ENCODE results near the gene VANGL1.

Gene VANGL1

DNA sequence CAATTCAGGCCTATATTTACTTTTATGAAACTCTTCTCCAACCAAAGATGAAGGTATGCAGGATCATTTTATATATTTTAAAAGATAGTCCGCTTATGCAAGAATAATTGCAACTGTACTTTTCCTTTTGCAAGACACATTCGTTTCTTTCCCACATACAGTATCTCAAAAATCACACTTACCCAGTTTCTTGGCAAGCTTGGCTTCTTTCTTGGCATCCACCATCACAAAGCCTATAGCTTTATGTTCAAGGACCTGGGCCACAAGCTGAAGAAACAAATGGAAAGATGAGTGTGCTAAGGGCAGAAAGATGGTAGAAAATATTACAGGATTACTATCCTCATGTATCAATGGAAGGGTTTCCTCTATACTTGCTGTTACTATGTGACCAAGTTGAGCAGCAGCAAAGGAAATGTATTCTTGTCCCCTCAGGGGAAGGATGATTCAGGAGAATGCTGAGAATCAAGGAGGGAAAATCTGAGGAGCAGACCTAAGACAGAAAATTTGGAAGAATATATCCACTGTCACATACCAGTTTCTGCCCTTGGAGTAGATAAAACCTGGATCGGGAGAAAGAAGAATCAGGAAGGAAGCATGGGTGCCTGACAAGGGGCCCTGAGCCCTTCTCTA, 103.0 kb downstream of the VANGL1 start:
- DNase-seq, result no peak

DNA sequence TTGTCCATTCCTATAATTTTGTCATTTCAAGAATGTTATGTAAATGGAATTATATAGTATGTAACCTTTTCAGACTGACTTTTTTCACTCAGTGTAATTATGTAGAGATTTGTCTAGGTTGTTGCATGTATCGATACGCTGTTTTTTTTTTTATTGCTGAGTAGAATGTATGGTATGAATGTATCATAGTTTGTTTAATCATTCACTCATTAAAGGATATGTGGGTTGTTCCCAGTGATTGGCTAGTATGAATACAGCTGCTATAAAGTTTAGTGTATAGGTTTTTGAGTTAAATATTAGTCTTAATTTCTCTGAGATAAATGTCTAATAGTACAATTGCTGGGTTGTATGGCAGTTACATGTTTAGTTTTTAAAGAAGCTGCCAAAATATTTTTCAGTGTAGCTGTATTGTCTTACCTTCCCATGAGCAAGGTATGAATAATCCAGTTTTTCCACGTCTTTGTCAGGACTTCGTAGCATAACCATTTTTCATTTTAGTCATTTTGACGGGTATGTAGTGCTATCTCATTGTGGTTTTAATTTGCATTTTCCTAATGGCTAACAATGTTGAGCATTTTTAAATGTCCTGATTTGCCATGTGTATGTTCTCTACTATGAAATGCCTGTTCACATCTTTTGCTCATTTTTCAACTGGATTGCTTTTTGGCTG, 104.4 kb downstream of the VANGL1 start:
- peak; percentile 14 for DNase-seq

Data from fibroblast of skin of abdomen (primary cell).